GM12892 (cell line): ENCODE results near the gene MAPK6.
A peak's percentile ranks its signal among the peaks of the same experiment; 100 is the strongest.

Experiments
- DNase-seq: peaks from one replicate; pipeline ENCODE4 v3.0.0; 2011; ENCODE audit not compliant: insufficient read length
- FAIRE-seq: peaks from 2 replicates; lab custom pipeline; 2011; peaks lifted over from hg19 to GRCh38; lab: Jason Lieb, UNC
- POLR2A ChIP-seq: IDR thresholded peaks from 2 replicates; pipeline ENCODE4 v1.6.1; 2011; ENCODE audit warnings: low read depth, low read length, control low read depth
- POLR2AphosphoS5 ChIP-seq: IDR thresholded peaks from 2 replicates; pipeline ENCODE4 v1.6.1; 2011; ENCODE audit warnings: low read depth, low read length, control low read depth
- TAF1 ChIP-seq: IDR thresholded peaks from 2 replicates; pipeline ENCODE4 v1.6.1; 2011; ENCODE audit warnings: low read depth, mild to moderate bottlenecking, control low read depth, low read length, borderline replicate concordance

Gene MAPK6

DNA sequence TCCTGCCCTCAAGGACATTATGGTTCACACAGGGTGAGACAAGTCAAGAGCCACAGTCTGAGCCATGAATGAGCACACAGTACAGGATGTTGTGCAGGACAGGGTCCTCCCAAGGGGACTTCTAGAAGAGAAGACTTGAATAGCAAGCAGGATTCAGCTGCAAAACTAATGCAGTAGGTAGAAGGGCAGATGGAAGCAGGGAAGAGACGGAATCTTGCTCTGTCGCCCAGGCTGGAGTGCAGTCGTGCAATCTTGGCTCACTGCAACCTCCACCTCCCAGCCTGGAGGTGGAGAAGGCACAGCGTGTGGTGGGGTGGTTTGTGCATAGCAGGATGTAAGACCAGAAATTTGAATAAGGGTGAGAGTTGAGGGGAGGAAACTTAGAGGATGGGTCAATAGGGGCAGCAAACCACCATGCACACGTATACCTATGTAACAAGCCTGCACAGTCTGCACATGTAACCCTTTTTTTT is 85.5 kb downstream of the MAPK6 start:
- FAIRE-seq (no peak), DNase-seq (no peak)
- peak; percentile 65; the same call in 1 of the 2 replicates for TF ChIP-seq POLR2A
- no peak for TF ChIP-seq TAF1

DNA sequence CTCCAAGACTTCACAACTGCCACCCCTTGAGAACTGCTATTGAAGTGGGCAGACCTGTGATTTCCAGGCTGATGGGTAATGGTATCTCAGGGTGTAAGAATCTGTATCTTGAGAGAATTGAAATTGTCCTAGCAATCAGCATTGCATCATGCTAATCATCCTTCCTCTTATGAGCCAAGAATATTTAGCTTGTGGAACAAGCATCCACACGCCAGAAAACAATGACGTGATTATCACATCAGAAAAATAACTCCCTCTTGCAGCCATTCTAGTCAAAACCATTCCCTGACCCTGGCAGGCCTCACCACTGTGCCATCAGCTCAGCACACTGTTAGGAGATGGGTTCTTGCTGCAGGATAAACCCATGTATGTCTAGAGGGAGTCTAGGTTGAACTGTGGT is 86.8 kb downstream of the MAPK6 start:
- TF ChIP-seq POLR2A = no peak
- no peak for TF ChIP-seq TAF1
- no peak for TF ChIP-seq POLR2AphosphoS5
- DNase-seq = no peak
- FAIRE-seq = no peak

DNA sequence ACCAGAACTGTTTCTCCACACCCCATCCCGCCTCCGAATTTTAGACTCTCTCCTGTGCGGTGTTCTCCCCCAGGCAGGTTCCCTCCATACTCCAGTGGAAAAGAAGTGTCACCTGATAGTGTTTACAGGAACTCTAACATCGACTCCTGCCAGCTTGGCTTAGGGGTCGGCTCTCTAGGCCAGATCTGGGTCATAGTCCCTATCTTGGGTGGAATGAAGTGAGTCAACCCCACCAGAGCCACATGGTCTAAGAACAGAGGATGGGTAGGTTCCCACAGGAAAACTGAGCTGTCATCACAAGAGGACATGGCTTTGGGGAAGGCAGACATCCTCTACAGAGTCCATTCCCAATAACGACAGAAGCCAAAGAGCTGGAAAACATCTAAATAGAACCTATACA is 87.6 kb downstream of the MAPK6 start:
- no peak for FAIRE-seq

DNA sequence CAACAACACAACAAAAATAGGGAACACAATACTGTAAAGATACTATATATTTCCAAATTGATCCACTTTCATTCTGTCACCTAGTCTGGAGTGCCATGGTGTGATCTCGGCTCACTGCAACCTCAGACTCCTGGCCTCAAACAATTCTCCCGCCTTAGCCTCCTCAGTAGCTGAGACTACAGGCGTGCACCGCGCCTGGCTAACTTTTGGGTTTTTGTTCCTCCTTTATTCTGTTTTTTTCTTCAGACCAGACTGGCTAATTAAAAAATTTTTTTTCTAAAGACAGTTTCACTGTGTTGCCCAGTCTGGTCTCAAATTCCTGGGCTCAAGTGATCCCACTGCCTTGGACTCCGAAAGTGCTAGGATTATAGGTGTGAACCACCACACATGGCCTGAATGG is 88.2 kb downstream of the MAPK6 start:
- FAIRE-seq = no peak
- TF ChIP-seq TAF1 = no peak
- TF ChIP-seq POLR2AphosphoS5 = no peak
- no peak for TF ChIP-seq POLR2A
- DNase-seq = no peak

More for the DNA sequence above, 87.6 kb downstream of the MAPK6 start:
- no peak for DNase-seq
- TF ChIP-seq TAF1 (no peak), POLR2AphosphoS5 (no peak), POLR2A (no peak)

DNA sequence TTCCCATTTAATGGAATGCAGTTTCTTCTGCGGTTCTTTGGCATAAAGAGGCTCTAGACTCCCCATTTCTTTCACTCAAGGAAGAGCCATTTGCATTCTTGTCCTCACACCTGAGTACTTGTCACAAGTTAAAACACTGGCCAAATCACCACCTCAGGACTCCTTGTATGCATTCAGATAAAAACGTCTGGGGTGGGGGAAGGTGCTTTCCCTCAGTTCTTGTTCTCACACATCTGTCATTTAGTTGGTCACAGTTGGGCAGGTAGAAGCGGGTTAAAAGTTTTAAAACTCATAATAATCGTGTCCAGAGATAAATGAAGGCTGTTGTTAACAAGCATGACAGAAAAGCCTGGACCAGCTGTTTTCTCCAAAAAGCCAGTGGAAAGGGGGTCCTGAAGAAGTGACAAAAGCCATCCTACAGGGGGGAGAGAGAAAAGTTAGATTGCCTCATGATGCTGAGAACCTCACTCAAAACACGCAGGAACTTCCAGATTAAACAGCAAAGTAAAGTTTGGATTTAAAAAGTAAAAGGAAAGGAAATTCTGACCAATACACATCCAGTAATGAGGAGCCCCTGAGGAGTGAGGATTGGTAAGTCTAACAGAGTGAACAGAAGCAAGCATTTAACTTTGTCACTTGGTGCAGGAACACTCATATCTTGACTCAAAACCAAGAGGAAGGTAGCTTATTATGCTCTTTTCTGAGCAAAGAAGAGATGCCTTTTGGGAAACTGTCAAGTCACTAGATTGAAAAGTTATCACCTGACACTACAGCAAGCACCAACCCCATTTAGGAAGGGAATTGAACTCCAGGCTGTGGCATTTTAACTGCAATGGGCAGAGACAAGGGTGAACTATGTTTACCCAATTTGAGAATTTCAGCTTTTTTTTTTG is 90.8 kb downstream of the MAPK6 start:
- no peak for FAIRE-seq

DNA sequence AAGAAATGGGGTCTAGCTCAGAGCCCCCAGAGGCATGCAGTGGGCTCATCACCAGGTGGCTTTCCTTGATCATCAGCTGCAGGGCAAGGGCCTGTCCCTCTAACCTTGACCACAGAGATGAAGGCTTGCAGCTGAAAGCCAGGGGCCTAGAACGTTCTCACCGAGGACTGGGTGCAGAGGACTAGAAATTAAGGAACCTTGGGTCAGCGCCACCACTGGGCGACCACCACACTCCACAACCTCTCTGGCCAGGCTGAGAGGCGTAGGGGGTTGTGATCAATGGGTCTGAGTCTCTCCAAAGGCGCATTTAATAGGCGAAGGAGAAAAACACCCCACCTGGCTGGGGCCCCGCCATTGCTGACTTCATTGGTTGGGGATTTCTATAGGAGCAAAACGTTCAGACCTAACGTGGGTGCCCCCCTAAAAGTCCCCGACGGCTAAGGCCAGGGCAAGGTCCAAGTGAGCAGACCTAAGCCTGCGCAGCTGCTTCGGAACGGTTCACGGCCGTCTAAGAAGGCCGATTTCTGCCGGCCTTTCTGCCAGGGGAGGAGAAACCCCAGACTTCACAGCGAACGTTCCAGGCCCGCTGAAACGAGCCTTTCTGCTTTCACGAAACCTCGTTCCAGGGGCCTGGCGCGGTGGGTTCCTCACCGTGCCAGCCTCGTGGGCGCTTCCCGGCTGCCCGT is 92.6 kb downstream of the MAPK6 start:
- FAIRE-seq (no peak), DNase-seq (no peak)
- TF ChIP-seq POLR2AphosphoS5 (no peak), TAF1 (no peak), POLR2A (no peak)

More for the DNA sequence above, 90.8 kb downstream of the MAPK6 start:
- TF ChIP-seq POLR2A = 0 out of 2 replicates have a peak, but pooled peaks have one; percentile 28
- TF ChIP-seq POLR2AphosphoS5 = 0 out of 2 replicates have a peak, but pooled peaks have one; percentile 50
- no peak for TF ChIP-seq TAF1
- no peak for DNase-seq

DNA sequence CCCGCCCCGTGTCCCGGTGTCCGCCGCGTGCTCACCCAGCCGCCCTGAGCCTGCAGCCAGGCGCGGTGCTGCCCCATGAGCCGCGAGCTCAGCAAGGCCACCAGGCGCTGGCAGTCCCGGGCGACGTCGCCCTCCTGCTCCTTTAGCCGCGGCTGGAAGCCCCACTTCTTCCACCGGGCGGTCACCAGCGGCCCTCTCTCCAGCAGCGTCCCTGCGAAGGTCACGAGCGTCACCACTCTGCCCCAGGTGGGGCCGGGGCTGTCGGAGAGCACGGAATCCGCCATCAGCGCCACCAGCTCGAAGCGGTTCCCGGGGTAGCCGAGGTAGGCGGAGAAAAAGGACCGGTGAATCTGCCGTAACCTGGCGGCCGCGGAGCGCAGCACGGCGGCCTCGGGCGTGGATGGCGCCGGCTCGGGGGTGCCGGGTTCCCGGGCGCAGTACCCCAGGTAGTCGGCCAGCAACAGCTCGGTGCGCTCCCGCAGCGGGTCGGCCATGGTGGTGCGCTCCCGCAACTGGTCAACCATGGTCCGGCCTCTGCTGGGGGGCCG is 93.3 kb downstream of the MAPK6 start:
- peak; percentile 9 for FAIRE-seq
- TF ChIP-seq TAF1 = no peak
- TF ChIP-seq POLR2A = no peak
- no peak for TF ChIP-seq POLR2AphosphoS5
- DNase-seq = peak; percentile 55

DNA sequence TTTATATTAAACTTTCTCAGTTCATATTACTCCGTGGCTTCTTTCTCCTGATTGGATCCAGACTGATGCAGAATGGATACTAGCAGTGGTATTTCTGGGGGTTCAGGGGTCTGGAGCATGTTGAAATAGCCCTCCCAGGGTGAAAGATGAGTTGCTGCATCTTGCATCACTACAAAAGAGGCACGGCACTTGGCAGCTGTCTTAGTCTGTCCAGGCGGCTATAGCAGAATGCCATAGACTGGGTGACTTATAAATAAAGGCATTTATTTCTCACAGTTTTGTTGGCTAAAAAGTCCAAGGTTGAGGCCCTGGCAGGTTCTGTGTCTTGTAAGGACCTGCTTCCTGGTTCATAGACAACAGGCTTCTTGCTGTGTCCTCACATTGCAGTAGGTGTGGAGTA is 94.2 kb downstream of the MAPK6 start:
- FAIRE-seq (no peak), DNase-seq (no peak)
- TF ChIP-seq POLR2AphosphoS5 (no peak), POLR2A (no peak), TAF1 (no peak)

DNA sequence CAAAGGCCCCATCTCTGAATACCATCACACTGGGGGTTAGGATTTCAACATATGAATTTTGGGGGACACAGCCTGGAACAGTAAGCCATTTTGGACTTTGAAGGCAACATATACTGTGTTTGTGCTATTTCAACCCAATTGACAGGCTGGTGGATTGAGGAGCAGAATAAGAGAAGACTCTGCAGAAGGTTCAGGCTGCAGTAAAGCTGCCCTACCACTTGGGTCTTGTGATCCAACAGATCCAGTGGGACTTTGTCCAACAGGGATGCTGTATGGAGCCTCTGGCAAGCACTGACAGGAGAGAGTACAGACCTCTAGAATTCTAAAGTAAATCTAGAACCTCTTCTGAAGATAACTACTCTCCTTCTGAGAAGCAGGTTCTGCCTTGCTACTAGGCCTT is 94.7 kb downstream of the MAPK6 start:
- DNase-seq = no peak
- no peak for FAIRE-seq
- no peak for TF ChIP-seq POLR2AphosphoS5
- no peak for TF ChIP-seq TAF1
- TF ChIP-seq POLR2A = no peak

DNA sequence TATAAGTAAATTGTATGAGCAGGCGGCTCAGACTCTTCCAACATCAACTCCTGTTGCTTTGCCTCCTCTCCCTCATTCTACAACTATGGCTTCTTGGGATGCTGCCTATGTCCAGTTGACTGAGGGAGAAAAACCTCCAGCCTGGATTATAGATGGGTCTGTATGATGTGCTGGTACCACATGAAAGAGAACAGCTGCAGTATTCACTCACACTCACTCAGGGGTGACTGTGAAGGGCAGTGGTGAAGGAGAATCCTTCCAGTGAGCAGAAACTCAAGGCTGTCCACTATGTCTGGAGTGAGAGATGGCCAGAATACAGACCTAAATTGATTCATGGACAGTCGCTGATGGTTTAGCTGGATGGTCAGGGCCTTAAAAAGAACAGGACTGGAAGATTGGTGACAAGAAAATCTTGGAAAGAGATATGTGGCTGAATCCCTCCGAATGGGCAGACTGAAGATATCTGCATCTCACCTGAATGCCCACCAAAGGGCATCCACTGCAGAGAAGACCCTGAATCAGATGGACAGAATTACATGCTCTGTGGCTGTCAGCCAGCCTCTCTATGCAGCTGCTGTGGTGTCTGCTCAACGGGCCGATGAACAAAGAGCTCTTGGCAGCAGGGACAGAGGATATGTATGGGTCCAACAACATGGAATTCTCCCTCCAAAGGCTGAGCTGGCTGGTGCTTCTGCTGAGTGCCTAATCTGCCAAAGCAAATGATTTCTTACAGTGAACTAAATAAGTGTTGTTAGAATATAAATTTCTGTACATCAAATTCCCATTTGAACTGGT is 95.4 kb downstream of the MAPK6 start:
- DNase-seq = no peak
- no peak for FAIRE-seq
- TF ChIP-seq POLR2AphosphoS5 = no peak
- TF ChIP-seq TAF1 = no peak
